Panc1 (cell line): ENCODE measurements around the gene UBTF.

Experiments
- POLR2AphosphoS5 ChIP-seq: IDR thresholded peaks from 2 replicates; pipeline ENCODE4 v1.6.1; 2012; ENCODE audit warnings: mild to moderate bottlenecking, low read depth, low read length, moderate library complexity
- SIN3A ChIP-seq: IDR thresholded peaks from 2 replicates; pipeline ENCODE4 v1.6.1; 2012; ENCODE audit warnings: low read depth, mild to moderate bottlenecking, low read length, moderate library complexity, borderline replicate concordance; ENCODE audit not compliant: insufficient read depth
- TF ChIP-seq, protein P1 (sequence below): fragments of 450-650 bp; IDR thresholded peaks from 2 replicates; pipeline ENCODE4 v1.5.1; 2017; ENCODE audit warnings: mild to moderate bottlenecking
- TF ChIP-seq, protein P2 (sequence below), 2 experiments: IDR thresholded peaks; 2 replicates each; pipeline ENCODE4 v1.6.1; 2011 to 2012; ENCODE audit warnings: low read depth in 2 of 2, control low read depth in 1 of 2, low read length in 1 of 2, mild to moderate bottlenecking in 1 of 2, moderate library complexity in 1 of 2; ENCODE audit not compliant: insufficient read depth in 1 of 2

- TF ChIP-seq, protein P1, sequence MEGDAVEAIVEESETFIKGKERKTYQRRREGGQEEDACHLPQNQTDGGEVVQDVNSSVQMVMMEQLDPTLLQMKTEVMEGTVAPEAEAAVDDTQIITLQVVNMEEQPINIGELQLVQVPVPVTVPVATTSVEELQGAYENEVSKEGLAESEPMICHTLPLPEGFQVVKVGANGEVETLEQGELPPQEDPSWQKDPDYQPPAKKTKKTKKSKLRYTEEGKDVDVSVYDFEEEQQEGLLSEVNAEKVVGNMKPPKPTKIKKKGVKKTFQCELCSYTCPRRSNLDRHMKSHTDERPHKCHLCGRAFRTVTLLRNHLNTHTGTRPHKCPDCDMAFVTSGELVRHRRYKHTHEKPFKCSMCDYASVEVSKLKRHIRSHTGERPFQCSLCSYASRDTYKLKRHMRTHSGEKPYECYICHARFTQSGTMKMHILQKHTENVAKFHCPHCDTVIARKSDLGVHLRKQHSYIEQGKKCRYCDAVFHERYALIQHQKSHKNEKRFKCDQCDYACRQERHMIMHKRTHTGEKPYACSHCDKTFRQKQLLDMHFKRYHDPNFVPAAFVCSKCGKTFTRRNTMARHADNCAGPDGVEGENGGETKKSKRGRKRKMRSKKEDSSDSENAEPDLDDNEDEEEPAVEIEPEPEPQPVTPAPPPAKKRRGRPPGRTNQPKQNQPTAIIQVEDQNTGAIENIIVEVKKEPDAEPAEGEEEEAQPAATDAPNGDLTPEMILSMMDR = no peak
- TF ChIP-seq, protein P2, sequence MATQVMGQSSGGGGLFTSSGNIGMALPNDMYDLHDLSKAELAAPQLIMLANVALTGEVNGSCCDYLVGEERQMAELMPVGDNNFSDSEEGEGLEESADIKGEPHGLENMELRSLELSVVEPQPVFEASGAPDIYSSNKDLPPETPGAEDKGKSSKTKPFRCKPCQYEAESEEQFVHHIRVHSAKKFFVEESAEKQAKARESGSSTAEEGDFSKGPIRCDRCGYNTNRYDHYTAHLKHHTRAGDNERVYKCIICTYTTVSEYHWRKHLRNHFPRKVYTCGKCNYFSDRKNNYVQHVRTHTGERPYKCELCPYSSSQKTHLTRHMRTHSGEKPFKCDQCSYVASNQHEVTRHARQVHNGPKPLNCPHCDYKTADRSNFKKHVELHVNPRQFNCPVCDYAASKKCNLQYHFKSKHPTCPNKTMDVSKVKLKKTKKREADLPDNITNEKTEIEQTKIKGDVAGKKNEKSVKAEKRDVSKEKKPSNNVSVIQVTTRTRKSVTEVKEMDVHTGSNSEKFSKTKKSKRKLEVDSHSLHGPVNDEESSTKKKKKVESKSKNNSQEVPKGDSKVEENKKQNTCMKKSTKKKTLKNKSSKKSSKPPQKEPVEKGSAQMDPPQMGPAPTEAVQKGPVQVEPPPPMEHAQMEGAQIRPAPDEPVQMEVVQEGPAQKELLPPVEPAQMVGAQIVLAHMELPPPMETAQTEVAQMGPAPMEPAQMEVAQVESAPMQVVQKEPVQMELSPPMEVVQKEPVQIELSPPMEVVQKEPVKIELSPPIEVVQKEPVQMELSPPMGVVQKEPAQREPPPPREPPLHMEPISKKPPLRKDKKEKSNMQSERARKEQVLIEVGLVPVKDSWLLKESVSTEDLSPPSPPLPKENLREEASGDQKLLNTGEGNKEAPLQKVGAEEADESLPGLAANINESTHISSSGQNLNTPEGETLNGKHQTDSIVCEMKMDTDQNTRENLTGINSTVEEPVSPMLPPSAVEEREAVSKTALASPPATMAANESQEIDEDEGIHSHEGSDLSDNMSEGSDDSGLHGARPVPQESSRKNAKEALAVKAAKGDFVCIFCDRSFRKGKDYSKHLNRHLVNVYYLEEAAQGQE (IDR thresholded peaks at IDR 0.05; ENCODE audit: insufficient read depth in 1 of 2, low read depth in 2 of 2, low read length in 1 of 2) = no peak
- no peak for TF ChIP-seq SIN3A
- TF ChIP-seq POLR2AphosphoS5 = no peak
Measured at GRCh38 chr17:44263345-44263902, 43.9 kb upstream of the UBTF start.
